NCI-H2171 (cell line): ENCODE data around the gene SRBD1.

Experiments used
- DNase-seq: peaks from one replicate; lab custom pipeline; 2025; lab: John Stamatoyannopoulos, UW

SRBD1 gene

GRCh38 chr2:45469314-45470099 lies 141.6 kb downstream of the SRBD1 start:
- DNase-seq, result no peak

DNA sequence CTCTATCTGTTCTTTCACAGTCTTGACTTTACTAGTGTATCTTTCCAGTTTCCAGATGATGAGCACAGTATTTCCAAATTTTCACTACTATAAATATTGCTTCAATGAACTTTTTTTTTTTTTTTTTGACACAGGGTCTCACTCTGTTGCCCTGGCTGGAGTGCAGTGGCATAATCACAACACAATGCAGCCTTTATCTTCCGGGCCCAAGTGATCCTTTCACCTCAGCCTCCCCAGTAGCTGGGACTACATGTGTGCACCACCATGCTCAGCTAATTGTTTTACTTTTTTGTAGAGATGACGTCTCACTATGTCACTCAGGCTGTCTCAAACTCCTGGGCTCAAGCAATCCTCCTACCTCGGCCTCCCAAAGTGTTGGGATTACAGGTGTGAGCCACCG lies 142.8 kb downstream of the SRBD1 start:
- no peak for DNase-seq

- no peak for DNase-seq
Observed at GRCh38 chr2:45466053-45466452, 145.0 kb downstream of the SRBD1 start.

GRCh38 chr2:45460825-45461224 lies 150.2 kb downstream of the SRBD1 start:
- DNase-seq, result no peak

- no peak for DNase-seq
Observed at GRCh38 chr2:45459860-45460259, 151.2 kb downstream of the SRBD1 start.

- no peak for DNase-seq
Observed at GRCh38 chr2:45458909-45459563, 152.0 kb downstream of the SRBD1 start.

- no peak for DNase-seq
Observed at GRCh38 chr2:45457211-45457945, 153.7 kb downstream of the SRBD1 start.

GRCh38 chr2:45452866-45453265 lies 158.2 kb downstream of the SRBD1 start:
- DNase-seq, result no peak

DNA sequence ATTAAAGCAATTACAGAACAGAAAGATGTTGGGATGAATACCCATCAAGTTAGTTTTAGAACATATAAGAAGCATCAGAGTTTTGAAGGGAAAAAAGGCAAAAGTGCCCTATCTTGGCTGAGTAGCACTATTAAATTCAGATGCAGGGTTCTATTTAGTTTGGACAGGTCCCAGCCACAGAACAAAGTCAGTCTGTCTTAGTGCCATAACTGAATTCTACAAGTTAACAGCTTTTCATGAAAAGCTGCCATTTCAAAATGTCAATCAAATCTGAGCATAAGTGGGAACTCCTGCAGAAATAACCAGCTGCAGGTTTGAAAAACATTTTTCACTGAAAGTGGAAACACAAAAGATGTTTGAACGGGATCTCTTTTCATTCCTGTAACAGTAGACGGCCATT lies 160.4 kb downstream of the SRBD1 start:
- no peak for DNase-seq

DNA sequence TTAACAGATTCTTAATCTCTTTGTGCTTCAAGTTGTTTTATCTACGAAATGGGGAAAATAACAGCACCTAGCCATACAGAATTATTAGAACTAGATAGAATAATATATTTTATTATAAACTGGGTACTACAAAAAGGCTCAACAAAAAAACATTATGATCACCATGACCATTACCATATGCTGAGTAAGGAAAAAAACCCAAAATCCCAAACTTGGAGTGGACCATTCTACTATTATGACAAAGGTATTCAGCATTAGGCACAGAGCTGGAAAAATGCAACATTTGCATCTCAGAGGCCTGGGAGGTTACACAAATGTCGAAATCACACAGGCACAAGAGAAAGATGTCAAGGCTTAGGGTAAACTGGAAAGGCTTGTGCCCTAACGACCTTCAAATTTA lies 162.8 kb downstream of the SRBD1 start:
- no peak for DNase-seq

DNA sequence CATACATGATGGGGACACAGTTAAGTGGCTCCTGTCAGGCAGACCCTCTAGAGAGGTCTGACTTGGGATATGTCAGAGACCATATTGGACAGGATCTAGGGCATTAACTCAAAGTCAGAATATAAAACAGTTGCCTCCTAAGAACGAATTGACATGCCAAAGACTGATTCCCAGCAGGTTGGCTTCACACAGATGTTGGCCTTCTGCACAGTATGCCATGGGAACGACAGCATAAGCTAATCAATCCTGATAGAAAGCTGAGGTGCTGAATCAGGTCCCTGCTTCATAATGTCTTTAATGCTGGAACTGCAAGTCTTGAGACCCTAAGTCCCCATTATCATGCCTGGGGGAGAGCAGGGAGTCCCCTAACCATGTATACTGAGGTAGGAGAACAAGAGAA lies 165.1 kb downstream of the SRBD1 start:
- no peak for DNase-seq

GRCh38 chr2:45445037-45445436 lies 166.0 kb downstream of the SRBD1 start:
- no peak for DNase-seq

DNA sequence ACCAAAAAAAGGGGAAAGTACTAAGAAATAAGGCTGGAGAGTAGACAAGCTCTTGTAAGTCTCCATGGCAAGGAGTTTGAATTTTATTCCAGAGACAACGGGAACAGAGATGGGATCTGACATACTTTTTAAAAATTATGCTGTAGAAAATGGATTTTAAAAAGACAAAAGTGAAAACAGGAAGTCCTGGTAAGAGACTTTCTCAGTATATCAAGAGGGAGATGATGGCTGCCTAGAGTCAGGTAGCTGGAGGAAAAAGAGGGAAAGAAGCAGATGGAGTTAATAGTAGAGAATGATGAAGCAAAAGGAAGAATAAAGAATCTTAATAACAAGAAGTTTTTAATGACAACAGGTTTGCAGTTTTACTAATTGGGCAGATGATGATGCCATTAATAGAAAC lies 168.1 kb downstream of the SRBD1 start:
- DNase-seq, result no peak

- DNase-seq, result no peak
Observed at GRCh38 chr2:45442026-45442425, 169.0 kb downstream of the SRBD1 start.

DNA sequence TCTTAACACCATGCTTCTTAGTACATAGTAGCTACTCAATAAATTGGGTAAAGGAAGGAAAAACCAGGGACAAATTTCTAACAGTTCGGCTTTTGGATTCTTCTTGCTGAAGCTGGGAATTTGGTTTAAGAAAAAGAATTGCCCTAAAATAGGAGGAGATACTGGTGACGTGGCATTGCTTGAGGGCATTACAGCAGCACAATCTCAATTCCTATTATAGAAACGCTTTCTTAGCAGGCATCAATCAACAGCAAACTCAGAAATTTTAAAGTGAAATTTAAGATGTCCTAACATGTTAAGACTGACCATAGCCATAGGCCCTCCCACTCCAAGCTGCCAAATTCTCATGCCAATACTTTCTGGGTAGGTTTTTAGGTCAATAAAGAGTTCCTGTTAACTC lies 169.5 kb downstream of the SRBD1 start:
- DNase-seq, result no peak

DNA sequence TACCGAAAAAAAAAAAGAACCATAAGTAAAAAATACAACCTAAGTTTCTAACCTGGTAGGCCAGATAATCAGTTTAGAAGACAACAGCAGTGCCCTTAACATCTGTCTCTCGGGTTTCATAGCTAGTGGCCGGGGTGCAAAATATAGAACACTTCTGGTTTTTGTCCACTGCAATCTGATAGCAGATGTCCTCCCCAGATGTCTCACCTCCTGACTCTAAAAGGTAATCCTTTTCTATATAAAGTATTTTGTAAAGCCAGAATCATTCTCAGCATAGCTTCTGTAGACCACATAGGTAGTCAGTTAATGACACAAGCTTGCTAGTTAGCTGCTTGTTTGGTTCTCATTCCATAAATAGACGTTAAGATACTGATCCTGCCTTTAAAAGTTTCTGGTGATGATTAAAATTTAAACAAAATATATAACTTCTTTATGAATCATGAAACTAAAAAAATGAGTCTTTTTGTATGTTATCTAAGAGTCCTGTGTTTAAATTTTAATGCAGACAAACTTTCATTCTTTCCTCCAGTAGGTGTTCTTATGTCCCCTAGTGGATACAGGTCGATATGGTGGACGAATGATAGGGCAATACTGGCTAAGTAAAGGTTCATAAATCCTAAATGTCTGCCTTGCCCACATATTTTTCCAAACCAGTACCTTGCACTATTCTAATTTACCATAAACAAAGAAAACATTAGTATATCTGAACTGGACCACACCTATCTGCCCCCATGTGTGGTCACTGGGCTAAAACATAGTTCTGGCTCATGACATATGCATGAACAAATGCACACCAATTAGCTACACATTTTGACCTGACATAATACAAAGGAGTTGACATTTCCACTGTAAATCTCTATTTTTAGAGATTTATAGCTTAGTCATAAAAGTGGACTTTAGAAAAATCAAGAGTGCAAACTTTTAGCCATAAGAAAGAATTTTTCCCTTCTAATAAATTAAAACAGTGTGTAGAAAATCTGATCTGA lies 171.0 kb downstream of the SRBD1 start:
- DNase-seq, result no peak

DNA sequence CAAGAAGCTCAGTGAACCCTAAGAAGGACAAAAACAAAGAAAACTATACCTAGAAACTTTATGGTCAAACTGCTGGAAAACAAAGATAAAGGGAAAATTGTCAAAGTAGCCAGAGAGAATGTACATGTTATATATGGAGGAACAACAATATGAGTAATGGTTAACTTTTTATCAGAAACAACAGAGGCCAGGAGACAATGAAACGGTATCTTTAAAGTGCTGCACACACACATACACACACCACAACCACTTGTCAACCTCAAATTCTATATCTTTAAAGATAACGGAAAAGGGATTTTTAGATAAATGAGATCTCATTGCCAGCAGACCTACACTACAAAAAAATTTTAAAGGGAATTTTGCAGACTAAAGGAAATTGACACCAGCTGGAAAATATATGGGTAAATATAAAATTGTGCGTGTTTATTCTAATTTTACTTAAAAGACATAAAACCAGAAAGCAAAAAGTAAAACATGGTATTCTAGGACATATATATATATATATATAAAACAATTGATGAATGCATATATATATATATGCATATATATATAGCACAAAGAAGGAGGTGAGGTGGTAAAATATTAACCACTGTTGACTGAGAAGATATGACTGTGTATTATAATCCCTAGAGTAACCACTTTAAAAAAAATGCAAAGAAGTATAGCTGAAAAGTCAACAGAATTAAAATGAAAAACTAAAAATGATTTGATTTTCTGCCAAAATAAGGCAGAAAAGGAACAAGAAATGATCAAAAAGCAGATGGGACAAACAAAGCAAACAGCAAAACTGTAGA lies 172.0 kb downstream of the SRBD1 start:
- DNase-seq, result no peak

- no peak for DNase-seq
Observed at GRCh38 chr2:45436456-45436855, 174.6 kb downstream of the SRBD1 start.

- DNase-seq, result peak; percentile 50
Observed at GRCh38 chr2:45435316-45435715, 175.8 kb downstream of the SRBD1 start.

- no peak for DNase-seq
Observed at GRCh38 chr2:45433363-45433762, 177.7 kb downstream of the SRBD1 start.

GRCh38 chr2:45432406-45432805 lies 178.7 kb downstream of the SRBD1 start:
- no peak for DNase-seq
